Liver (tissue), 9 donors: ENCODE measurements around the gene GLT1D1. TPM values are rescaled to one million over a fixed set of nuclear protein-coding genes. Genes with fewer than 3 reads are reported as not detected.

Experiments
- DNase-seq: peaks from one replicate; pipeline ENCODE4 v3.0.0-alpha.2; 2017; ENCODE audit warnings: low spot score
- H3K27ac ChIP-seq, 2 donors: one replicate each; pipeline ENCODE4 v1.7.0; 2013; ENCODE audit warnings: inconsistent platforms in 2 of 2, low read length in 2 of 2, control low read depth in 1 of 2, low read depth in 1 of 2, mild to moderate bottlenecking in 1 of 2
- H3K27me3 ChIP-seq, 4 donors: one replicate each; pipeline versions ENCODE4 v1.6.1 to v1.7.0; 2013; ENCODE audit warnings: low read length in 3 of 4, inconsistent platforms in 1 of 4, mild to moderate bottlenecking in 1 of 4, moderate library complexity in 1 of 4; ENCODE audit not compliant: control insufficient read depth in 4 of 4, insufficient read depth in 4 of 4
- H3K36me3 ChIP-seq, 4 donors: one replicate each; pipeline versions ENCODE4 v1.6.1 to v1.7.0; 2013; ENCODE audit warnings: low read length in 3 of 4, mild to moderate bottlenecking in 3 of 4, low read depth in 1 of 4, moderate library complexity in 1 of 4; ENCODE audit not compliant: control insufficient read depth in 4 of 4, insufficient read depth in 3 of 4
- H3K4me1 ChIP-seq, 4 donors: one replicate each; pipeline versions ENCODE4 v1.6.1 to v1.7.0; 2013; ENCODE audit warnings: low read length in 3 of 4, mild to moderate bottlenecking in 3 of 4, moderate library complexity in 1 of 4; ENCODE audit not compliant: control insufficient read depth in 4 of 4, insufficient read depth in 4 of 4
- H3K4me3 ChIP-seq, 3 donors: one replicate each; pipeline versions ENCODE4 v1.6.1 to v1.7.0; 2013; ENCODE audit warnings: low read length in 3 of 3, control low read depth in 1 of 3, low read depth in 1 of 3, mild to moderate bottlenecking in 1 of 3
- H3K9ac ChIP-seq, 2 donors: one replicate each; pipeline ENCODE4 v1.7.0; 2013; ENCODE audit warnings: low read length in 2 of 2, mild to moderate bottlenecking in 2 of 2, moderate library complexity in 2 of 2, control low read depth in 1 of 2, low read depth in 1 of 2
- H3K9me3 ChIP-seq, 4 donors: one replicate each; pipeline versions ENCODE4 v1.6.1 to v1.7.0; 2013; ENCODE audit warnings: low read length in 3 of 4; ENCODE audit not compliant: control insufficient read depth in 4 of 4
- ATF3 ChIP-seq: IDR thresholded peaks from 2 replicates; pipeline ENCODE4 v1.6.1; 2016; ENCODE audit warnings: antibody characterized with exemption
- CTCF ChIP-seq: fragments of 150-350 bp; IDR thresholded peaks from 2 replicates; pipeline ENCODE4 v1.5.1; 2017; ENCODE audit warnings: improper control_type of control experiment, low read depth, low read length; ENCODE audit not compliant: missing input control
- EGR1 ChIP-seq, 2 donors: IDR thresholded peaks; 2 replicates each; pipeline ENCODE4 v1.6.1; 2016 to 2018; ENCODE audit warnings: antibody characterized with exemption in 2 of 2, low read depth in 2 of 2
- GABPA ChIP-seq, 2 donors: IDR thresholded peaks in 1 of 2; conservative IDR thresholded peaks in 1 of 2; 2 replicates each; pipeline ENCODE4 v1.6.1; 2016; ENCODE audit warnings: antibody characterized with exemption in 2 of 2, mild to moderate bottlenecking in 1 of 2, moderate library complexity in 1 of 2
- HNF4A ChIP-seq, 2 donors: conservative IDR thresholded peaks; 2 replicates each; pipeline ENCODE4 v1.6.1; 2016; ENCODE audit warnings: antibody characterized with exemption in 2 of 2, mild to moderate bottlenecking in 2 of 2
- HNF4G ChIP-seq: IDR thresholded peaks from 2 replicates; pipeline ENCODE4 v1.6.1; 2016; ENCODE audit warnings: antibody characterized with exemption
- JUND ChIP-seq, 2 donors: IDR thresholded peaks; 2 replicates each; pipeline ENCODE4 v1.6.1; 2016; ENCODE audit warnings: antibody characterized with exemption in 2 of 2
- MAX ChIP-seq: IDR thresholded peaks from 2 replicates; pipeline ENCODE4 v1.6.1; 2016; ENCODE audit warnings: antibody characterized with exemption
- NR2F2 ChIP-seq: IDR thresholded peaks from 2 replicates; pipeline ENCODE4 v1.6.1; 2016; ENCODE audit warnings: antibody characterized with exemption
- RAD21 ChIP-seq, 2 donors: IDR thresholded peaks; 2 replicates each; pipeline ENCODE4 v1.6.1; 2016; ENCODE audit warnings: antibody characterized with exemption in 2 of 2, mild to moderate bottlenecking in 2 of 2
- REST ChIP-seq: IDR thresholded peaks from 2 replicates; pipeline ENCODE4 v1.6.1; 2016; ENCODE audit warnings: antibody characterized with exemption, mild to moderate bottlenecking
- RXRA ChIP-seq, 2 donors: IDR thresholded peaks; 2 replicates each; pipeline ENCODE4 v1.6.1; 2017 to 2018; ENCODE audit warnings: antibody characterized with exemption in 2 of 2, mild to moderate bottlenecking in 1 of 2
- SP1 ChIP-seq: IDR thresholded peaks from 2 replicates; pipeline ENCODE4 v1.6.1; 2018; ENCODE audit warnings: antibody characterized with exemption, mild to moderate bottlenecking
- TAF1 ChIP-seq: conservative IDR thresholded peaks from 2 replicates; pipeline ENCODE4 v1.6.1; 2016; ENCODE audit warnings: antibody characterized with exemption, mild to moderate bottlenecking
- ZBTB33 ChIP-seq: IDR thresholded peaks from 2 replicates; pipeline ENCODE4 v1.6.1; 2016; ENCODE audit warnings: antibody characterized with exemption
- WGBS: extraction: QIAGEN DNeasy Blood & Tissue Kit; methylation state at CpG from one replicate; pipeline ENCODE4 v1.1.7; 2013; 5-methylcytosine and 5-hydroxymethylcytosine counted together
- polyA plus RNA-seq, 2 donors: library from polyadenylated mRNA; stranded (reverse) in 1 of 2; unstranded in 1 of 2; fragments of 200-250 nt in 1 of 2; fragments of >200 nt in 1 of 2; fragmentation: Nextera tagmentation in 1 of 2; extraction: Ambion mirVana in 1 of 2; gene quantifications; one replicate each; pipeline versions ENCODE4 v1.2.1 to v1.2.3, GENCODE V29; 2013 to 2015
- total RNA-seq, 2 donors: library from RNA; depleted of rRNA; stranded (reverse); fragments of >200 nt; gene quantifications; one replicate each; pipeline ENCODE4 v1.2.3, GENCODE V29; 2014
- donor health status: healthy.
- donor health status: healthy.
- donor health status: healthy.
- donor health status: healthy.
- donor health status: healthy.

GLT1D1 gene
- total and polyA plus RNA-seq, 4 donors: 10.4 to 17.7 (median 13.9) TPM

DNA sequence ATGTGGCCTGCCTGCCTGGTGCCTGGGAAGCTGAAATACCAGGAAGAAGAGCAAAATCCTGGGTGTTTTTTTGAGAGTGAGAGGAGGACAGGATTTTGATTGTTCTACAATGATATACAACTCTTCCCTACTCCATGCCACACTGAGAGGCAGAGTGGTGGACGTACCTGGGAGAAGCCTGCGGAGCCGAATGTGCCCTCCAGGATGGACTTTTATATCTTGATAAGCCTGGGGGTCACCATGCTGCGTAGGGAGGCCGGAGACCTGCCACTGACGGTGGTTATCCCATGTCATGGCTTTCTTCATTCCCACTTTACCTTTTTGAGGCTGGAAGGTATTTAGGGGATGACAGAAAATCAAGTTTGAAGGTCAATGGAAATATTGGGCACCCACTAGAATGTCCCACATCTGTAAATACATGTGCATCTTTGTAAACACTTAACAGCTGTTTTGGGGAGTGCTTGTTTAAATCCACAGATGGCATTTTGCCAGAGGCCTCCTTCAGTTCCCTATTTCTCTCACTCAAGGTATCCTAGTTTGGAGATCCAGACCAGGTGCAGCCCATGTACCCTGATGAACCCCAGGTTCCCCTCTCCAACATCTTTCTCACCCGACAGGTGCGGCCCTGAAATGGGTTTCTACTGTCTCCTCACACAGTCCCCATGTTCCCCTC, 1.1 kb upstream of the GLT1D1 start:
- WGBS: 86% methylated on average over 8 of the region's 8 CpGs
- no peak overlapping the region for H3K4me3 ChIP-seq
- peak overlapping the region in 1 of 2 donors; percentile 18 for H3K27ac ChIP-seq
- H3K4me1 ChIP-seq: peaks cover 0 to 4% (median 2%) of the 10 kb centered on the region in 4 donors
- no peaks in the 10 kb centered on the region for H3K9me3 ChIP-seq
- TF ChIP-seq HNF4G (no peak), JUND (IDR thresholded peaks at IDR 0.05) (no peak), TAF1 (no peak), CTCF (no peak), NR2F2 (no peak), HNF4A (conservative IDR thresholded peaks at IDR 0.05) (no peak), ZBTB33 (no peak), SP1 (no peak), ATF3 (no peak), MAX (no peak), REST (no peak), EGR1 (IDR thresholded peaks at IDR 0.05; ENCODE audit: low read depth in 2 of 2) (no peak)
- no peak overlapping the region for H3K9ac ChIP-seq
- no peak for DNase-seq
- H3K36me3 ChIP-seq: no peaks in the 10 kb centered on the region
- no peaks in the 10 kb centered on the region for H3K27me3 ChIP-seq

DNA sequence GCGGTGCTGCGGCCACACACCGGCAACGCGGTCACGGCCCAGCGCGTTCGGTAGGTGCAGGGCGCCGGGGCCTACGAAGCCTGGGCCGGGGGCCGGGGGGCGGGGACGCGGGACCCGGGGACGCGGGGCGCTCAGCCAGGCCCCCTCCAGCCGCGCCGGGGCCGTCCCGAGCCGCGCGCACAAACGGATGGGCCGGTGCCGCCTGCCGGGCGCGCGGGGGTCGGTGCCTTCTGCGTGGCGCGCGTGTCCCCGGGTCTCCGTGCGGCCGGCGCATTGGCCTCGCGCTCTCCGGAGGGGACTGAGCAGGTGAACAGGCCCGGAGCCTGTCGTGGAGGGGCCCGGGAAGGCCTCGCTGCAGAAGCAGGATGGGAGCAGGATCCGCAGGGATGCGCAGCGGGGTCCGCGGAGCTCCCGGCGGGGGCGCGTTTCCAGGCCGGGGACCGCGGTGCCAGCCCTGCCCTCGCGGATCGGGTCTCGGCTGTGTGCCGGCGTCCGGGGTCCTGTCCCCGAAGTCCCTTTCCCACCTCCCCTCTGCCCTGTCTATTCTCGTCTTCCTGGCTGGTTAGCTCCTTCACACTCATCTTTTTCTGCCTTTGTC, 421 bp downstream of the GLT1D1 start:
- no peak for DNase-seq
- H3K27me3 ChIP-seq: no peaks in the 10 kb centered on the region
- peak overlapping the region; percentile 76 to 91 for H3K9ac ChIP-seq
- peaks cover 0 to 4% (median 2%) of the 10 kb centered on the region in 4 donors for H3K4me1 ChIP-seq
- peak overlapping the region; percentile 55 to 87 (median 77) for H3K4me3 ChIP-seq
- no peaks in the 10 kb centered on the region for H3K36me3 ChIP-seq
- peak overlapping the region; percentile 87 to 99 for H3K27ac ChIP-seq
- 3% methylated on average over 74 of the region's 74 CpGs for WGBS
- H3K9me3 ChIP-seq: no peaks in the 10 kb centered on the region
- TF ChIP-seq RAD21 (IDR thresholded peaks at IDR 0.05): no peak
- TF ChIP-seq EGR1 (IDR thresholded peaks at IDR 0.05; ENCODE audit: low read depth in 2 of 2): no peak
- TF ChIP-seq GABPA (IDR thresholded peaks at IDR 0.05 in 1 of 2, conservative IDR thresholded peaks at IDR 0.05 in 1 of 2): no peak
- TF ChIP-seq RXRA (IDR thresholded peaks at IDR 0.05): no peak
- TF ChIP-seq HNF4A (conservative IDR thresholded peaks at IDR 0.05): no peak
- TF ChIP-seq NR2F2: no peak
- TF ChIP-seq REST: no peak
- no peak for TF ChIP-seq TAF1
- TF ChIP-seq ATF3: no peak
- TF ChIP-seq ZBTB33: no peak
